Measurements from ENCODE around the gene NKX1-1.

DNA sequence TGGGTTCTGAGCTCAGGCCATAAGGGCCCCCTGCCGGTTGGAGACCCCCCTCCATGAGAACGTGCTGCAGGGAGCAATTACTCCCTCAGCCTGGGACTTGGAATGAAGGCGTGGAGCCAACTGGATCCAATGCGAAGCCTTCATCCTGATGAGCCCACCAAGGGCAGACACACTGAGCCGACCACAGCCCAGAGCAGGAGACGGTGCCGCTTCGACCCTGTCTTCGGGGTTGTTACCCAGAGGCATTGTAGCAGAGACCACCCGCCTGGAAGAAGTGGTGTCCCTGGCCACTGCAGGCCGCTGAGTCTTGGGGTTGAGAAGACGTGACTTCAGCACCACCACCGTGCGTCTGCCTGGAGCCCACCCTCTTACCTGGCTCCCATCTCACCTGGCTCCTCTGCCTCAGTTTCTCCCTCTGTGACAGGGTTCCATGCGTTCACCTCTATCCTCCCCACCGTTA lies 7.0 kb upstream of the NKX1-1 start:
- TF ChIP-seq, protein P1, sequence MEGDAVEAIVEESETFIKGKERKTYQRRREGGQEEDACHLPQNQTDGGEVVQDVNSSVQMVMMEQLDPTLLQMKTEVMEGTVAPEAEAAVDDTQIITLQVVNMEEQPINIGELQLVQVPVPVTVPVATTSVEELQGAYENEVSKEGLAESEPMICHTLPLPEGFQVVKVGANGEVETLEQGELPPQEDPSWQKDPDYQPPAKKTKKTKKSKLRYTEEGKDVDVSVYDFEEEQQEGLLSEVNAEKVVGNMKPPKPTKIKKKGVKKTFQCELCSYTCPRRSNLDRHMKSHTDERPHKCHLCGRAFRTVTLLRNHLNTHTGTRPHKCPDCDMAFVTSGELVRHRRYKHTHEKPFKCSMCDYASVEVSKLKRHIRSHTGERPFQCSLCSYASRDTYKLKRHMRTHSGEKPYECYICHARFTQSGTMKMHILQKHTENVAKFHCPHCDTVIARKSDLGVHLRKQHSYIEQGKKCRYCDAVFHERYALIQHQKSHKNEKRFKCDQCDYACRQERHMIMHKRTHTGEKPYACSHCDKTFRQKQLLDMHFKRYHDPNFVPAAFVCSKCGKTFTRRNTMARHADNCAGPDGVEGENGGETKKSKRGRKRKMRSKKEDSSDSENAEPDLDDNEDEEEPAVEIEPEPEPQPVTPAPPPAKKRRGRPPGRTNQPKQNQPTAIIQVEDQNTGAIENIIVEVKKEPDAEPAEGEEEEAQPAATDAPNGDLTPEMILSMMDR (IDR thresholded peaks at IDR 0.05; ENCODE audit: insufficient read depth, low read length, poor library complexity, severe bottlenecking) = no peak
- TF ChIP-seq EZH2phosphoT487 (conservative IDR thresholded peaks at IDR 0.05; ENCODE audit: low read length) = no peak
